ENCODE measurements around the gene CHST15.

CHST15 gene

DNA sequence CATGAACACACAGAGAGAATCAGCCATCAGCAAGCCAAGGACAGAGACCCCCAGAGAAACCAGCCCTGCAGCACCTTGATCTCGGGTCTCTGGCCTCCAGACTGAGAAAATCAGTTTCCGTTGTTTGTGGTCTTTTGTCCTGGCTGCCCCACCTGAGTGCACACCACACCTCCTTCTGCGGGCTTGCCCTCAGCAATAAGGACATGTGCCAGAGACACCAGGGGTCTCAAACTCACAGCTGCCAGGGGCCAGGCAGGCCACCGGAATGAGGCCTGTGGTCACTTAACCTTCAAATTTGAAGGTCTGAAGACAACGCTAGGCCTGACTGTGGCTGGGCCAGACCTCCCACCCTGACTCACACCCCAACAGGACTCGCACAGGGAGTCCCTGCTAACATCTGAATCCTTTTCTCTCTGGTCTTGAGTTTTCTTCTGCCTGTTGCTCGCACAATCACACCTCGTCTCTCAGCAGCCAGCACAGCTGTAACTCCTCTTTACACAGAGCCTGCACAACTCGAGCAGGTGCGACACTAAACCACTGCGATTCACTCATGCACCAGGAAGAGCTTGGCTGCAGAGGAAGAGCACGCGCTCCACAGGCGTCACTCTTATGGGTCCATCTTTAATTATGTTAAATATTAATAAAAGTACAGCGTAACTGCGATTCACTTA, 86.2 kb downstream of the CHST15 start:
- no peak for DNase-seq (ENCODE audit: low read depth)
- TF ChIP-seq, protein P1, sequence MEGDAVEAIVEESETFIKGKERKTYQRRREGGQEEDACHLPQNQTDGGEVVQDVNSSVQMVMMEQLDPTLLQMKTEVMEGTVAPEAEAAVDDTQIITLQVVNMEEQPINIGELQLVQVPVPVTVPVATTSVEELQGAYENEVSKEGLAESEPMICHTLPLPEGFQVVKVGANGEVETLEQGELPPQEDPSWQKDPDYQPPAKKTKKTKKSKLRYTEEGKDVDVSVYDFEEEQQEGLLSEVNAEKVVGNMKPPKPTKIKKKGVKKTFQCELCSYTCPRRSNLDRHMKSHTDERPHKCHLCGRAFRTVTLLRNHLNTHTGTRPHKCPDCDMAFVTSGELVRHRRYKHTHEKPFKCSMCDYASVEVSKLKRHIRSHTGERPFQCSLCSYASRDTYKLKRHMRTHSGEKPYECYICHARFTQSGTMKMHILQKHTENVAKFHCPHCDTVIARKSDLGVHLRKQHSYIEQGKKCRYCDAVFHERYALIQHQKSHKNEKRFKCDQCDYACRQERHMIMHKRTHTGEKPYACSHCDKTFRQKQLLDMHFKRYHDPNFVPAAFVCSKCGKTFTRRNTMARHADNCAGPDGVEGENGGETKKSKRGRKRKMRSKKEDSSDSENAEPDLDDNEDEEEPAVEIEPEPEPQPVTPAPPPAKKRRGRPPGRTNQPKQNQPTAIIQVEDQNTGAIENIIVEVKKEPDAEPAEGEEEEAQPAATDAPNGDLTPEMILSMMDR (IDR thresholded peaks at IDR 0.05; ENCODE audit: low read depth, low read length, missing control alignments), result no peak
- H3K4me3 ChIP-seq (ENCODE audit: low read depth, low read length), result no peak overlapping the region

DNA sequence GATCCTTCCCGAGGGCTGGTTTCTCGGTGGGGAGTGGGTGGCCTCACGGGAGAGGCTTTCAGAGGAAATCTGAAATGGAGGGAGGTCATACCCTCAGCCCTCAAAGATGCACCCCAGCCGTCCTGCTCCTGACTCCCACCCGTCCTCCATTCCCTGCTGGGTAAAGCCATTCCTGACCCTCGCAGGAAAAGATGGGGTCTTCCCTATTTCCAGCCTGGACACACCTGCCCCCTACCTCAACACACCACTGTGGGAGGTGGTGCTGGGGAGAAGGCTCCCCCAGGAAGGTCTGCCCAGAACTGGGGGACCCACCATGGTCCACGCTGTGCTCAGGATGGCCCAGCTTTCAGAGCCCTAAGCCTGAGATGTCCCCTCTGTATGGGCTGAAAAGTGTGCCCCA, 86.9 kb downstream of the CHST15 start:
- no peak overlapping the region for H3K4me3 ChIP-seq (ENCODE audit: low read depth, low read length)
- TF ChIP-seq, protein P1 (IDR thresholded peaks at IDR 0.05; ENCODE audit: low read depth, low read length, missing control alignments), result no peak
- no peak for DNase-seq (ENCODE audit: low read depth)

DNA sequence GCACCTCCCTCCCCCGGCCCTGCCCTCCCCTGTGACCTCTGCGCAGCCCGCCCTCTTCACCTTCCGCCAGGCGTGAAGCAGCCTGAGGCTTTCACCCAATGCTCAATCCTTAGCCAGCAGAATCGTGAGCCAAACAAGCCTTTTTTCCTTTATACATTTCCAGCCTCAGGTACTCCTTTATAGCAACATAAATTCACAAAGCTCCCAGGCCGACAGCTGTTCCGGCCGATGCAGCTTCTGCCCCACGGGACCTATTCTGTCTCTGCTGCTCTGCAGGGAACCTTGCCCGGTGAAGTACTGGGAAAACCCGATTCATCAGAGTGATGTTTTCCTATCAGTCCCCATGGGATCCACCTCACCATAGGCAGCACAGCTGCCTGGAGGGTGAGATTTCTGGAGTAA, 87.4 kb downstream of the CHST15 start:
- TF ChIP-seq, protein P1 (IDR thresholded peaks at IDR 0.05; ENCODE audit: low read depth, low read length, missing control alignments), result no peak
- DNase-seq (ENCODE audit: low read depth), result no peak
- H3K4me3 ChIP-seq (ENCODE audit: low read depth, low read length), result no peak overlapping the region

DNA sequence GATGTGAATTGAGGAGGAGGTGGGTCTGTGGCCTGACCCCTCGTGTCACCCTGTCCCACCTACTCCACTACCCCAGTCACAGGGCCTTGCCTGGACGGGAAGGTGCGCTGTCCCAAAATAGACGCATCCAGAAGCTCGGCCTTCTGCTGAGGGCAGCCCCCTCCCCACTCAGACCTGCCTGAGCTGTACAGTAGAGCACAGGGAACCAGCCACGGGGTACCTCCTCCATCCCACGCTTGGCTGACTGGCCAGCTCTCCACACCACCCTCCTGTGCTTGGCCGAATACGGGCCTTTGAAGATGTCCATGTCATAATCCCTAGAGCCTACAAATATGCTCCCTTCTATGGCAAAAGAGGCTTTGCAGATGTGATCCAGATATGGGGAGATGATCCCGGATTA, 88.3 kb downstream of the CHST15 start:
- TF ChIP-seq, protein P1 (IDR thresholded peaks at IDR 0.05; ENCODE audit: low read depth, low read length, missing control alignments), result no peak
- no peak for DNase-seq (ENCODE audit: low read depth)
- H3K4me3 ChIP-seq (ENCODE audit: low read depth, low read length), result no peak overlapping the region

DNA sequence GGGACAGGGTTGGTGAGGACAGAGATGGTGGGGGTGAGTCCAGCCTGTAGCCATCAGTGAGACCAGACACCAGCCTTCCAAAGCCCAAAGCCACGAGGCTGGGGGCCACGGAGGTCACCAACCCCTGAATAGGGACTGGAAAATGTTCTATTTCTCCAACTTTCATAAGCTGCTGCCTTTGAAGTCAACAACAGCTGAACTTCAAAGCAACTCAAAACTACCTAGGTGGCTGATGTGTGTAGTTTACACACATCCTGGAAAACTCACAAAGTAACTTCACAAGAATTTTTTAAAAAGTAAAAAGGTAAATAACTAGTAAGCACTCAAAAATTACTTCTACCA, 88.8 kb downstream of the CHST15 start:
- TF ChIP-seq, protein P1 (IDR thresholded peaks at IDR 0.05; ENCODE audit: low read depth, low read length, missing control alignments), result no peak
- no peak overlapping the region for H3K4me3 ChIP-seq (ENCODE audit: low read depth, low read length)
- no peak for DNase-seq (ENCODE audit: low read depth)

DNA sequence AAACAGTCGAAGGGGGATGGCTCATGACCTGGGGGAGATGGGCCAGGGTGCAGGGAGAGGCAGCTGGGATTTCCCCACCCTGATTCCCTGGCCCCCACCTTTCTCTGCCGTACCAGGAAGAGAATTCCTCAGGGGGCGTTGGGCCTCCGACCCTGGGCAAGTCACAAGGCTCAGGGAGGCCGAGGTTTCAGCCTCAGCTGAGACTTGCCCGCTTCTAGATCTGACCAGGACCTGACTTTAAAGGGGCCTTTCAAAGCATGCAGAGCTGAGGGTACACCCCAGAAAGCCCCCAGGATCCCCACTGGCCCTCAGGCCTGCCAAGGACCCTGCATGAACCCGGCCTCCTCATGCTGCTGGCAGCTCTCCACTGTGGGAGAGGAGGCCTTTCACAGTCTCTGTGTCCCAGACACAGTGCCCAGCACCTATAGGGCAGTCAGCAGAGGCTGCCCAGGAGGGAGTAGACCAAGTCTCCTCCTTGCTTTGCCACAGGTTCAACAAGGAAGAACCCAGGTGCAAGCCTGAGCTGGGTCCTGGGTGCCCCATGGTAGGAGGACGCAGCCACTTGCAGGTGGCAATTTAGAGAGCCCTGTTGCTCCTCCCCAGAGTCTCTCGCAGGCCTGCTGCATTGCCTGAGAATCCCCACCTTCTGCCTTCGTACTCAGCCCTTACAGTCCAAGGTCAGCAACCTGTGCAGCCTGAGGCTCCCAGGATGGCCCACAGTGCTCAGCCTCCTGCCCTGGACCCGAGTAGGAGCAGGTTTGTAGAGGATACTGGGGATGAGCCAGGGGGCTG, 89.3 kb downstream of the CHST15 start:
- DNase-seq (ENCODE audit: low read depth), result no peak
- H3K4me3 ChIP-seq (ENCODE audit: low read depth, low read length), result no peak overlapping the region
- TF ChIP-seq, protein P1 (IDR thresholded peaks at IDR 0.05; ENCODE audit: low read depth, low read length, missing control alignments), result no peak

DNA sequence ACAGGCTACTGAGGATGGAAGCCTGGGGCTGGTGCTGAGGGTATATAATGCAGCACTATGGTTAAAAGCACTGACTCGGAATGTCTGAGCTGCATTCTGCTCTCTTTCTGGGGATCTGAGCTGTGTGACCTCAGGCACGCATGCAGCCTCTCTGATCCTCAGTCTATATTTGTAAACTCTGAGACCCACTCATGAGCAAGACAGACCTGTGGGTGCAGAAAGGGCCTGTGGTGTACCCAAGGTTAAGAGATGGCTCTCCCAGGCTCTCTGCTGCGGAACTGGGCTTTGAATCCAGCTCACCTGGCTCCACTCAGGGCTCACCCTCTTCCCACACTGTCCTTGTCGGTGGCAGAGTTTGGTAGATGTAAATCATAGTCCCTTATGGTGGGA, 89.9 kb downstream of the CHST15 start:
- DNase-seq (ENCODE audit: low read depth), result no peak
- TF ChIP-seq, protein P1 (IDR thresholded peaks at IDR 0.05; ENCODE audit: low read depth, low read length, missing control alignments), result no peak
- H3K4me3 ChIP-seq (ENCODE audit: low read depth, low read length), result no peak overlapping the region

All from GM12864 (cell line).